Tibial artery (tissue), 4 donors: Measurements from ENCODE around the gene SERGEF.

ENCODE experiments used
- DNase-seq, 2 donors: peaks; one replicate each; pipeline ENCODE4 v3.0.0-alpha.2; 2019
- H3K27ac ChIP-seq, 2 donors: fragments of 200-600 bp; sonication (generic) in 1 of 2; 1 replicate in 1 of 2; 2 replicates in 1 of 2; pipeline ENCODE4 v1.5.1; 2018 to 2019; ENCODE audit warnings: mild to moderate bottlenecking in 1 of 2
- H3K27me3 ChIP-seq, 2 donors: fragments of 200-600 bp; sonication (generic) in 1 of 2; one replicate each; pipeline versions ENCODE4 v1.5.1 to v1.6.0; 2016 to 2019
- H3K36me3 ChIP-seq, 3 donors: fragments of 200-600 bp; sonication (generic) in 2 of 3; one replicate each; pipeline ENCODE4 v1.5.1; 2016 to 2019; ENCODE audit warnings: mild to moderate bottlenecking in 2 of 3
- H3K4me1 ChIP-seq, 4 donors: fragments of 200-600 bp; sonication (generic) in 2 of 4; 1 replicate in 3 of 4; 2 replicates in 1 of 4; pipeline ENCODE4 v1.5.1; 2016 to 2019
- H3K4me3 ChIP-seq, 2 donors: fragments of 200-600 bp; sonication (generic) in 1 of 2; 1 replicate in 1 of 2; 2 replicates in 1 of 2; pipeline ENCODE4 v1.5.1; 2018 to 2019; ENCODE audit warnings: mild to moderate bottlenecking in 2 of 2
- H3K9me3 ChIP-seq, 3 donors: fragments of 200-600 bp; sonication (generic) in 1 of 3; one replicate each; pipeline ENCODE4 v1.5.1; 2016 to 2019
- intact Hi-C: fragments of 100-400 bp; cut with DNase I; formaldehyde crosslinking; loops from one replicate; pipeline ENCODE4 v1.15.0; 2023; ENCODE audit warnings: low total_unique reads
- TF ChIP-seq, protein P1 (sequence below), 2 experiments: fragments of 200-600 bp in 1 of 2; fragments of 450-650 bp in 1 of 2; IDR thresholded peaks; one replicate each; pipeline ENCODE4 v1.5.1; 2017 to 2019; ENCODE audit warnings: antibody characterized with exemption in 2 of 2, mild to moderate bottlenecking in 1 of 2, moderate library complexity in 1 of 2

The SERGEF gene

GRCh38 chr11:17951685-17952388, 61.0 kb downstream of the SERGEF start:
- Histone ChIP-seq H3K4me1 (peaks cover 0 to 25% (median 1%) of the 10 kb centered on the region in 4 donors), H3K9me3 (no peaks in the 10 kb centered on the region), H3K27ac (no peak overlapping the region), H3K36me3 (peaks cover 30 to 92% (median 69%) of the 10 kb centered on the region in 3 donors), H3K27me3 (no peaks in the 10 kb centered on the region), H3K4me3 (no peak overlapping the region)
- TF ChIP-seq, protein P1, sequence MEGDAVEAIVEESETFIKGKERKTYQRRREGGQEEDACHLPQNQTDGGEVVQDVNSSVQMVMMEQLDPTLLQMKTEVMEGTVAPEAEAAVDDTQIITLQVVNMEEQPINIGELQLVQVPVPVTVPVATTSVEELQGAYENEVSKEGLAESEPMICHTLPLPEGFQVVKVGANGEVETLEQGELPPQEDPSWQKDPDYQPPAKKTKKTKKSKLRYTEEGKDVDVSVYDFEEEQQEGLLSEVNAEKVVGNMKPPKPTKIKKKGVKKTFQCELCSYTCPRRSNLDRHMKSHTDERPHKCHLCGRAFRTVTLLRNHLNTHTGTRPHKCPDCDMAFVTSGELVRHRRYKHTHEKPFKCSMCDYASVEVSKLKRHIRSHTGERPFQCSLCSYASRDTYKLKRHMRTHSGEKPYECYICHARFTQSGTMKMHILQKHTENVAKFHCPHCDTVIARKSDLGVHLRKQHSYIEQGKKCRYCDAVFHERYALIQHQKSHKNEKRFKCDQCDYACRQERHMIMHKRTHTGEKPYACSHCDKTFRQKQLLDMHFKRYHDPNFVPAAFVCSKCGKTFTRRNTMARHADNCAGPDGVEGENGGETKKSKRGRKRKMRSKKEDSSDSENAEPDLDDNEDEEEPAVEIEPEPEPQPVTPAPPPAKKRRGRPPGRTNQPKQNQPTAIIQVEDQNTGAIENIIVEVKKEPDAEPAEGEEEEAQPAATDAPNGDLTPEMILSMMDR (IDR thresholded peaks at IDR 0.05): no peak
- intact Hi-C loops: no loop called here
- DNase-seq: no peak

DNA sequence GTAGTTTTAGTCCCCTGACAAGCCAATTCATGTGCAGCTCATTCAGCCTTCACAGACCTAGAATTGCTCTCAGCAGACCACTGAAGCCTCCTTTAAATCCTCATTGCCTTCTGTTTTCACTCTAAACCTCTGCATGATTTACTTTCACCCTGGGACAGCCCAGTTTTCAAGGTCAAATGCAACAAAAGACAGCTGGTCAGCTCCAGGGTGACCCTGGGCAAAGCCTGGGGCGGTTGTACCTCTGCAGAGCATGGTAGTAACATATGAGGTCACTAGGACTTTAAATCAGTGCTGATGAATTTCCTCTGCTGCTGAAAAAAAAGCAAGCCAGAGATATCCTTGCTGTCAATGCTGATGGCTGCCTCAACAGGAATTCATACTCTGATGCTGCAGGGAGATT, 62.2 kb downstream of the SERGEF start:
- no peak overlapping the region for H3K4me3 ChIP-seq
- intact Hi-C loops: no loop called here
- peaks cover 24 to 90% (median 60%) of the 10 kb centered on the region in 3 donors for H3K36me3 ChIP-seq
- H3K27me3 ChIP-seq: no peaks in the 10 kb centered on the region
- TF ChIP-seq, protein P1 (IDR thresholded peaks at IDR 0.05): no peak
- DNase-seq: no peak
- H3K27ac ChIP-seq: no peak overlapping the region
- peaks cover 0 to 25% (median 1%) of the 10 kb centered on the region in 4 donors for H3K4me1 ChIP-seq
- H3K9me3 ChIP-seq: no peaks in the 10 kb centered on the region

DNA sequence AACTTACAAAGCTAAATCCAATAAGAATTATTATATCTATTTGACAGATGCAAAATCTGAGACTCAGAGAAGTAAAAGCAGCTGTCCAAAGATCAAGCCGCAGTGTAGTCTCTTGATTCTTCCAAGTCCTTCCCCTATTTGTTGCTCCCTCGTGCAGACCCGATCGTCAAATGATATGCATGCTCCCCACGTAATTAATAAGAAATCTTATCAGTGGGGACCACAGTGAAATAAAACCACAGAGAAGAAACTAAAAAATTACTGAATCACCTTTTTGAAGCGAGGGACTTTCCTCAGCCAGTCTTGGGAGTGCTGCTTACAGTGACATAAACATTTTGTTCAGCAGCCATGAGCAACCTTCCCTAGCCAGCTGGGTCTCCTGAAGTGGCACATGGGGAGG, 64.6 kb downstream of the SERGEF start:
- Histone ChIP-seq H3K27ac (no peak overlapping the region), H3K4me1 (peaks cover 0 to 2% (median 0%) of the 10 kb centered on the region in 4 donors), H3K36me3 (peaks cover 27 to 76% (median 59%) of the 10 kb centered on the region in 3 donors), H3K27me3 (no peaks in the 10 kb centered on the region), H3K4me3 (no peak overlapping the region), H3K9me3 (peaks cover 0 to 9% (median 5%) of the 10 kb centered on the region in 3 donors)
- TF ChIP-seq, protein P1 (IDR thresholded peaks at IDR 0.05): no peak
- no peak for DNase-seq
- intact Hi-C loops: no loop called here

- no peak overlapping the region for H3K27ac ChIP-seq
- no peaks in the 10 kb centered on the region for H3K4me1 ChIP-seq
- H3K36me3 ChIP-seq: peaks cover 8 to 21% (median 18%) of the 10 kb centered on the region in 3 donors
- intact Hi-C loops: no loop called here
- no peak overlapping the region for H3K4me3 ChIP-seq
- H3K27me3 ChIP-seq: no peaks in the 10 kb centered on the region
- DNase-seq: no peak
- TF ChIP-seq, protein P1 (IDR thresholded peaks at IDR 0.05): no peak
- H3K9me3 ChIP-seq: peaks cover 0 to 10% (median 5%) of the 10 kb centered on the region in 3 donors
Observed at GRCh38 chr11:17939542-17939941, 73.3 kb downstream of the SERGEF start.

DNA sequence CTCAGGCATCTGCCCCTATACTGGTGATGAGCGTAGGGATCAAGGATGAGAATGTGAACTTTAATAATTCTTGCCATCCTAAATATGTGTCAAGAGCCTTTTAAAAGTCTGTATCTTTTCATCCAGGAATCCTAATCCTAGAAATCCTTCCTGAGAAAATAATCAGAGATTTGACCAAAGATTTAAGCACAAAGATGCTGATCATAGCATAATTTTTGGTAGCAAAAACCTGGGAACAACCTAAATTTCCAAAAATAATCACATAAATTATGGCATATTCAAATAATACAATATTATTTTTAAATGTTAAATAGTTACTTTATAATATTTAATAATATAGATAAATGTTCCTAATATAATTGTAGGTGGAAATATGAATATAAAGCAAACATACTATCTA, 76.1 kb downstream of the SERGEF start:
- no peak overlapping the region for H3K4me3 ChIP-seq
- H3K4me1 ChIP-seq: no peaks in the 10 kb centered on the region
- H3K9me3 ChIP-seq: no peaks in the 10 kb centered on the region
- intact Hi-C loops: no loop called here
- H3K36me3 ChIP-seq: peaks cover 0 to 5% (median 5%) of the 10 kb centered on the region in 3 donors
- H3K27ac ChIP-seq: no peak overlapping the region
- TF ChIP-seq, protein P1 (IDR thresholded peaks at IDR 0.05): no peak
- no peaks in the 10 kb centered on the region for H3K27me3 ChIP-seq
- DNase-seq: no peak
